Esophagus squamous epithelium (tissue), 5 donors: Measurements from ENCODE around the gene PLEKHM1. TPM values are rescaled to one million over a fixed set of nuclear protein-coding genes. Genes with fewer than 3 reads are reported as not detected.

Source experiments
- DNase-seq: peaks from one replicate; lab custom pipeline; 2025; lab: John Stamatoyannopoulos, UW
- H3K27ac ChIP-seq, 4 donors: fragments of 200-600 bp; sonication (generic); one replicate each; pipeline ENCODE4 v1.5.1; 2016 to 2019; ENCODE audit warnings: mild to moderate bottlenecking in 1 of 4
- H3K27me3 ChIP-seq, 4 donors: fragments of 200-600 bp; sonication (generic); 1 replicate in 3 of 4; 2 replicates in 1 of 4; pipeline versions ENCODE4 v1.5.1 to v1.6.0; 2017 to 2021; ENCODE audit warnings: antibody characterized with exemption in 1 of 4
- H3K36me3 ChIP-seq, 3 donors: fragments of 200-600 bp; sonication (generic); one replicate each; pipeline ENCODE4 v1.5.1; 2016 to 2019
- H3K4me1 ChIP-seq, 3 donors: fragments of 200-600 bp; sonication (generic); one replicate each; pipeline ENCODE4 v1.5.1; 2017 to 2019
- H3K4me3 ChIP-seq, 4 donors: fragments of 200-600 bp; sonication (generic); 1 replicate in 3 of 4; 2 replicates in 1 of 4; pipeline ENCODE4 v1.5.1; 2016 to 2019; ENCODE audit warnings: mild to moderate bottlenecking in 2 of 4, moderate library complexity in 1 of 4
- H3K9me3 ChIP-seq, 3 donors: fragments of 200-600 bp; sonication (generic); one replicate each; pipeline ENCODE4 v1.5.1; 2016 to 2019
- POLR2A ChIP-seq, 4 donors: fragments of 450-650 bp; IDR thresholded peaks; one replicate each; pipeline ENCODE4 v1.6.1; 2017; ENCODE audit warnings: antibody characterized with exemption in 4 of 4, mild to moderate bottlenecking in 4 of 4, moderate library complexity in 3 of 4
- WGBS, 2 donors: methylation state at CpG; one replicate each; pipeline ENCODE4 v1.1.5; 2018; 5-methylcytosine and 5-hydroxymethylcytosine counted together
- intact Hi-C: fragments of 100-400 bp; cut with DNase I; formaldehyde crosslinking; loops from one replicate; pipeline ENCODE4 v1.15.0; 2022
- total RNA-seq, 4 donors: library from RNA; depleted of rRNA; stranded (reverse); fragments of >200 nt; gene quantifications; one replicate each; pipeline ENCODE4 v1.1.0, GENCODE V29; 2016
- TF ChIP-seq, protein P1 (sequence below), 6 experiments: fragments of 450-650 bp in 4 of 6; fragments of 200-600 bp in 2 of 6; sonication (generic) in 2 of 6; IDR thresholded peaks; one replicate each; pipeline ENCODE4 v1.5.1; 2016 to 2019; ENCODE audit warnings: antibody characterized with exemption in 6 of 6, mild to moderate bottlenecking in 4 of 6, moderate library complexity in 4 of 6
- donor health status: DM: yes; HTN: yes; CAD: no.

Gene PLEKHM1
- total RNA-seq, 4 donors from 2014 or later = 47.7 to 105 (median 81.1) TPM

- H3K4me1 ChIP-seq = peaks cover 46 to 57% (median 46%) of the 10 kb centered on the region in 3 donors
Measured at GRCh38 chr17:45433159-45433535, 57.4 kb downstream of the PLEKHM1 start.

DNA sequence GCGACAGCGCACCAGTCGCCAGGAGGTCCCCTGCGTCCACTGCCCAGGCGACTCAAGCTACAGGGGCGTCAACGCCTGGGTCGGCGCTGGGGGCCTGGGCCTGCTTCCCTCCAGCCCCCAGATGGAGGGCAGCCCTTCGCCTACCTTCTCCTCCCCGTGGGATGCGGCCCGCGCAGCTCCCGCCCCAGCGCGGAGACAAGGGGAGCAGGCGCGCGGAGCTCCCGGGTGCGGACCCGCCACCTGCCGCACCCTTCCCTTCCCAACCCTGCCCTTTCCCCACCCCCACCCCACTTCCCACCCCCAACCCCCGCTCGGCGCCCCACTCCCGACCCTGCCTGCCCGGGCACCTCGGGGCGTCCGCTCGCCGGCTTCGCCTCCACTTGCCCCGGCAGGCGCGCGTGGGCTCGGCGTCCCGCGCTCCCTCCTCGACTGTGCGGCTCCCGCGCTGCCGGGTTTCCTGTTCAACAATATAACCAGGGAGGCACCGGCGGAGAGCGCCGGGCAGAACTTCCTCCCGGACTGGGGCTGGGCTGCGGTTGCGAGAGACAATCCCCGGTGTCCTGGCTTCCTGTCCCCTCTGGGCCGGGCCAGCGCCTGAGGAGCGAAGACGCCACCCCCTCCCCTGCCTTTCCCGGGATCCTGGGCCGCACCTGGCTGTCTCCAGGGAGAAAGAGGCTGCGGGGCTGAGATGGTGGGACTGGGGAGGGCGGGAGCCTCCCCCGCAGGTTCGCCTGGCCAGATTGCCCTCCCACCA, 57.9 kb downstream of the PLEKHM1 start, which contains the start of gene ARHGAP27:
Gene ARHGAP27 (minus strand): TSS at position 466 of the 754 bp plus-strand sequence. CDS start 2,591 bp downstream, outside the sequence.
- Histone ChIP-seq H3K36me3 (peaks cover 9 to 53% (median 18%) of the 10 kb centered on the region in 3 donors), H3K4me3 (peak within 1 kb of the TSS; percentile 34 to 81 (median 67)), H3K9me3 (no peaks in the 10 kb centered on the region), H3K27me3 (peaks cover 0 to 46% (median 0%) of the 10 kb centered on the region in 4 donors), H3K27ac (peak within 1 kb of the TSS; percentile 88 to 96 (median 93)), H3K4me1 (peaks cover 51 to 63% (median 52%) of the 10 kb centered on the region in 3 donors)
- intact Hi-C loops = no loop called here
- WGBS, 2 donors = 0 to 4% methylated on average over 2 to 14 of the region's 66 CpGs
- TF ChIP-seq, protein P1, sequence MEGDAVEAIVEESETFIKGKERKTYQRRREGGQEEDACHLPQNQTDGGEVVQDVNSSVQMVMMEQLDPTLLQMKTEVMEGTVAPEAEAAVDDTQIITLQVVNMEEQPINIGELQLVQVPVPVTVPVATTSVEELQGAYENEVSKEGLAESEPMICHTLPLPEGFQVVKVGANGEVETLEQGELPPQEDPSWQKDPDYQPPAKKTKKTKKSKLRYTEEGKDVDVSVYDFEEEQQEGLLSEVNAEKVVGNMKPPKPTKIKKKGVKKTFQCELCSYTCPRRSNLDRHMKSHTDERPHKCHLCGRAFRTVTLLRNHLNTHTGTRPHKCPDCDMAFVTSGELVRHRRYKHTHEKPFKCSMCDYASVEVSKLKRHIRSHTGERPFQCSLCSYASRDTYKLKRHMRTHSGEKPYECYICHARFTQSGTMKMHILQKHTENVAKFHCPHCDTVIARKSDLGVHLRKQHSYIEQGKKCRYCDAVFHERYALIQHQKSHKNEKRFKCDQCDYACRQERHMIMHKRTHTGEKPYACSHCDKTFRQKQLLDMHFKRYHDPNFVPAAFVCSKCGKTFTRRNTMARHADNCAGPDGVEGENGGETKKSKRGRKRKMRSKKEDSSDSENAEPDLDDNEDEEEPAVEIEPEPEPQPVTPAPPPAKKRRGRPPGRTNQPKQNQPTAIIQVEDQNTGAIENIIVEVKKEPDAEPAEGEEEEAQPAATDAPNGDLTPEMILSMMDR (IDR thresholded peaks at IDR 0.05) = no peak
- TF ChIP-seq POLR2A (IDR thresholded peaks at IDR 0.05) = peak in 2 of 4 donors; percentile 23 to 43
- no peak for DNase-seq

More at GRCh38 chr17:45433159-45433535, 57.4 kb downstream of the PLEKHM1 start:
- H3K9me3 ChIP-seq = no peaks in the 10 kb centered on the region
- H3K27ac ChIP-seq = peak overlapping the region; percentile 88 to 96 (median 93)
- intact Hi-C loops = no loop called here
- H3K36me3 ChIP-seq = peaks cover 15 to 58% (median 20%) of the 10 kb centered on the region in 3 donors
- peak overlapping the region; percentile 34 to 81 (median 67) for H3K4me3 ChIP-seq
- WGBS, 2 donors = 20% methylated on average over 1 of the region's 4 CpGs; no CpG with 5 or more reads in 1 of the 2 donors
- TF ChIP-seq, protein P1 (IDR thresholded peaks at IDR 0.05) = no peak
- TF ChIP-seq POLR2A (IDR thresholded peaks at IDR 0.05) = no peak
- DNase-seq = no peak
- peaks cover 0 to 43% (median 0%) of the 10 kb centered on the region in 4 donors for H3K27me3 ChIP-seq

- no peak for DNase-seq
- Histone ChIP-seq H3K9me3 (no peaks in the 10 kb centered on the region), H3K27ac (peak overlapping the region; percentile 88 to 96 (median 93)), H3K36me3 (peaks cover 3 to 50% (median 10%) of the 10 kb centered on the region in 3 donors), H3K27me3 (peaks cover 0 to 51% (median 0%) of the 10 kb centered on the region in 4 donors), H3K4me1 (peaks cover 51 to 71% (median 54%) of the 10 kb centered on the region in 3 donors), H3K4me3 (peak overlapping the region; percentile 34 to 81 (median 67))
- WGBS, 2 donors = no CpG with 5 or more reads among the region's 64 CpGs
- intact Hi-C loops = no loop called here
- TF ChIP-seq, protein P1 (IDR thresholded peaks at IDR 0.05) = no peak
- peak in 1 of 4 donors; percentile 73 for TF ChIP-seq POLR2A (IDR thresholded peaks at IDR 0.05)
Measured at GRCh38 chr17:45431531-45432404, 58.8 kb downstream of the PLEKHM1 start.

GRCh38 chr17:45430738-45431530, 59.6 kb downstream of the PLEKHM1 start:
- Histone ChIP-seq H3K4me3 (peak overlapping the region; percentile 34 to 81 (median 67)), H3K9me3 (no peaks in the 10 kb centered on the region), H3K27me3 (peaks cover 0 to 51% (median 0%) of the 10 kb centered on the region in 4 donors), H3K27ac (peak overlapping the region; percentile 88 to 96 (median 93)), H3K36me3 (peaks cover 0 to 42% (median 2%) of the 10 kb centered on the region in 3 donors), H3K4me1 (peaks cover 55 to 79% (median 57%) of the 10 kb centered on the region in 3 donors)
- intact Hi-C loops = no loop called here
- 23 to 30% methylated on average over 5 of the region's 47 CpGs for WGBS, 2 donors
- DNase-seq = no peak
- TF ChIP-seq POLR2A (IDR thresholded peaks at IDR 0.05) = peak in 2 of 4 donors; percentile 45 to 72
- TF ChIP-seq, protein P1 (IDR thresholded peaks at IDR 0.05) = no peak
